Endothelial cell of umbilical vein (primary cell): Measurements from ENCODE around the gene FBXO40. TPM values are rescaled to one million over a fixed set of nuclear protein-coding genes. Genes with fewer than 3 reads are reported as not detected.

Experiments used
- BruUV-seq: library from RNA; stranded (reverse); fragments of 400-500 nt; replicated peaks from 2 replicates; lab custom pipeline; 2021; lab: Mats Ljungman, UMichigan
- CTCF ChIA-PET: fragments of 300-600, 350-600 bp; sonication (Branson Sonifier 250); formaldehyde crosslinking; loops from one replicate; lab custom pipeline; 2021; ENCODE audit warnings: antibody characterized with exemption, inconsistent platforms; lab: Charles Lee
- POLR2A ChIA-PET: fragments of 300-600, 350-600 bp; sonication (Branson Sonifier 250); formaldehyde crosslinking; loops from one replicate; lab custom pipeline; 2021; ENCODE audit warnings: antibody characterized with exemption, inconsistent platforms; lab: Charles Lee
- DNase-seq: peaks from one replicate; pipeline ENCODE4 v3.0.0-alpha.2; 2011; ENCODE audit warnings: low read depth, low spot score
- FAIRE-seq: peaks from 2 replicates; lab custom pipeline; 2011; peaks lifted over from hg19 to GRCh38; lab: Jason Lieb, UNC
- H2AFZ ChIP-seq: 2 replicates; pipeline ENCODE4 v1.6.0; 2012; ENCODE audit warnings: low read depth, low read length, control low read depth, inconsistent platforms
- H3K27ac ChIP-seq: 2 replicates; pipeline ENCODE4 v1.5.1; 2011; ENCODE audit warnings: low read depth, mild to moderate bottlenecking, control low read depth, low read length, moderate library complexity; ENCODE audit not compliant: insufficient read depth
- H3K27me3 ChIP-seq, 2 experiments: 2 replicates each; pipeline versions ENCODE4 v1.6.0 to v1.6.1; 2011; ENCODE audit warnings: low read length in 2 of 2, mixed read lengths in 1 of 2; ENCODE audit not compliant: control insufficient read depth in 2 of 2, insufficient read depth in 2 of 2
- H3K36me3 ChIP-seq, 2 experiments: 2 replicates in 1 of 2; 3 replicates in 1 of 2; pipeline ENCODE4 v1.5.1; 2011; ENCODE audit warnings: low read length in 2 of 2, mild to moderate bottlenecking in 1 of 2, moderate library complexity in 1 of 2; ENCODE audit not compliant: control insufficient read depth in 2 of 2, insufficient read depth in 2 of 2; ENCODE audit errors: extremely low read depth in 1 of 2
- H3K4me1 ChIP-seq: 3 replicates; pipeline ENCODE4 v1.5.1; 2011; ENCODE audit warnings: mild to moderate bottlenecking, low read length; ENCODE audit not compliant: control insufficient read depth, insufficient read depth; ENCODE audit errors: extremely low read depth
- H3K4me2 ChIP-seq: 2 replicates; pipeline ENCODE4 v1.6.1; 2011; ENCODE audit warnings: low read length, control low read depth, mixed read lengths; ENCODE audit not compliant: insufficient read depth
- H3K4me3 ChIP-seq, 3 experiments: fragments of 200-600 bp in 1 of 3; sonication (generic), shearing (Covaris generic) in 1 of 3; replicated peaks in 1 of 3; 2 replicates each; pipeline ENCODE4 v1.5.1; 2011 to 2016; ENCODE audit warnings: control low read depth in 3 of 3, low read length in 3 of 3, mild to moderate bottlenecking in 2 of 3, inconsistent platforms in 1 of 3, low read depth in 1 of 3, moderate library complexity in 1 of 3; ENCODE audit not compliant: insufficient read depth in 1 of 3
- H3K79me2 ChIP-seq: 2 replicates; pipeline ENCODE4 v1.6.0; 2012; ENCODE audit warnings: low read length, inconsistent platforms; ENCODE audit not compliant: control insufficient read depth, insufficient read depth
- H3K9ac ChIP-seq: replicated peaks from 2 replicates; pipeline ENCODE3; 2011; ENCODE audit warnings: low read length, control low read depth; ENCODE audit not compliant: insufficient read depth; ENCODE audit errors: extremely low read depth
- H3K9me1 ChIP-seq: replicated peaks from 3 replicates; pipeline ENCODE4 v1.6.0; 2011; ENCODE audit warnings: mild to moderate bottlenecking, low read length; ENCODE audit not compliant: control insufficient read depth, insufficient read depth; ENCODE audit errors: extremely low read depth
- H3K9me3 ChIP-seq: replicated peaks from 2 replicates; pipeline ENCODE4 v1.5.1; 2012; ENCODE audit warnings: low read length, inconsistent platforms; ENCODE audit not compliant: control insufficient read depth, insufficient read depth
- H4K20me1 ChIP-seq: replicated peaks from 2 replicates; pipeline ENCODE3; 2011; ENCODE audit warnings: mild to moderate bottlenecking, low read length; ENCODE audit not compliant: control insufficient read depth, insufficient read depth; ENCODE audit errors: extremely low read depth
- CTCF ChIP-seq, 2 donors: IDR thresholded peaks; 1 replicate in 1 of 2; 2 replicates in 1 of 2; pipeline ENCODE4 v1.5.1; 2011; ENCODE audit warnings: low read length in 2 of 2, mild to moderate bottlenecking in 2 of 2, moderate library complexity in 2 of 2, control low read depth in 1 of 2, inconsistent platforms in 1 of 2, low read depth in 1 of 2; ENCODE audit not compliant: insufficient read depth in 1 of 2; ENCODE audit errors: extremely low read depth in 1 of 2
- EZH2 ChIP-seq: IDR thresholded peaks from 2 replicates; pipeline ENCODE4 v1.6.1; 2012; ENCODE audit warnings: borderline replicate concordance, low read depth, mild to moderate bottlenecking, moderate library complexity, low read length, inconsistent platforms; ENCODE audit not compliant: severe bottlenecking
- FOS ChIP-seq: IDR thresholded peaks from 2 replicates; pipeline ENCODE4 v1.6.1; 2011; ENCODE audit warnings: mild to moderate bottlenecking, low read length, moderate library complexity, borderline replicate concordance; ENCODE audit not compliant: insufficient read depth
- GATA2 ChIP-seq: IDR thresholded peaks from 2 replicates; pipeline ENCODE4 v1.7.0; 2011; ENCODE audit warnings: low read depth, mild to moderate bottlenecking, moderate library complexity, mixed read lengths, low read length; ENCODE audit not compliant: insufficient read length, insufficient read depth
- JUN ChIP-seq: IDR thresholded peaks from 2 replicates; pipeline ENCODE4 v1.6.1; 2011; ENCODE audit warnings: borderline replicate concordance, low read depth; ENCODE audit not compliant: insufficient read length, insufficient read depth
- MYC ChIP-seq: IDR thresholded peaks from one replicate; pipeline ENCODE4 v1.6.1; 2011; ENCODE audit warnings: mild to moderate bottlenecking, low read depth, low read length
- POLR2A ChIP-seq: IDR thresholded peaks from 2 replicates; pipeline ENCODE4 v1.6.1; 2012; ENCODE audit warnings: low read depth, mild to moderate bottlenecking, control low read depth, low read length
- POLR2AphosphoS5 ChIP-seq: IDR thresholded peaks from 2 replicates; pipeline ENCODE4 v1.6.1; 2012; ENCODE audit warnings: low read depth, mild to moderate bottlenecking, control low read depth, low read length, moderate library complexity; ENCODE audit not compliant: insufficient read depth
- dilution Hi-C: fragments of 300-500 bp; cut with MboI; formaldehyde crosslinking; loops from one replicate; pipeline ENCODE4 v1.15.0; 2019; ENCODE audit warnings: low sequenced_read_pairs; ENCODE audit not compliant: extremely low pct_ligation_motif_present
- intact Hi-C: fragments of 100-400 bp; cut with micrococcal nuclease; formaldehyde crosslinking; loops from one replicate; pipeline ENCODE4 v1.10.0; 2022
- polyA plus RNA-seq, 4 experiments: library from polyadenylated mRNA; depleted of rRNA in 3 of 4; stranded (reverse) in 3 of 4; unstranded in 1 of 4; fragments of >200 nt; gene quantifications; 2 replicates each; pipeline versions ENCODE4 v1.2.1 to v1.2.3, GENCODE V29; 2011 to 2012; ENCODE audit warnings: missing spikeins in 1 of 4
- total RNA-seq: library from RNA; stranded (reverse); gene quantifications from 2 replicates; pipeline ENCODE4 v1.2.3, GENCODE V29; 2021

Gene FBXO40
- total and polyA plus RNA-seq, 2 donors (not counting 3 experiments of a cell fraction or from before 2014, with no cell fraction given) = not detected

- intact Hi-C loops = loop anchor here (5.0 kb wide), 2 partner anchors 116 to 174 kb away; partner anchors contain the start of genes EAF2, IQCB1 and POLQ
- dilution Hi-C loops = no loop called here
- Histone ChIP-seq H3K27me3 (no peaks in the 10 kb centered on the region), H3K36me3 (peaks cover 17 to 22% of the 10 kb centered on the region in 2 experiments), H3K27ac (no peak overlapping the region), H2AFZ (no peak overlapping the region), H3K4me2 (no peak overlapping the region), H3K4me1 (peaks cover 22% of the 10 kb centered on the region), H3K9me3 (no peaks in the 10 kb centered on the region), H3K9me1 (no peaks in the 10 kb centered on the region), H4K20me1 (no peaks in the 10 kb centered on the region), H3K79me2 (peaks cover 16% of the 10 kb centered on the region), H3K9ac (no peak overlapping the region), H3K4me3 (no peak overlapping the region)
- FAIRE-seq (no peak), DNase-seq (no peak)
- ChIA-PET CTCF (no interaction called here), POLR2A (interaction anchor here (0.6 kb wide), 1 partner anchor 7 kb away, joined by 6 read pairs; no protein-coding TSS in a partner anchor)
- no peak for TF ChIP-seq EZH2
- no peak for TF ChIP-seq GATA2
- no peak for TF ChIP-seq MYC
- no peak for TF ChIP-seq FOS
- TF ChIP-seq CTCF (IDR thresholded peaks at IDR 0.05; ENCODE audit: extremely low read depth in 1 of 2, insufficient read depth in 1 of 2, low read depth in 1 of 2, low read length in 2 of 2) = no peak
- TF ChIP-seq JUN = no peak
- TF ChIP-seq POLR2AphosphoS5 = no peak
- TF ChIP-seq POLR2A = no peak
- no TSS peak for BruUV-seq
These were observed 70.1 kb downstream of the FBXO40 start for GRCh38 chr3:121663171-121663847.
